Activated naive CD8-positive, alpha-beta T cell (primary cell): Measurements from ENCODE around the gene ENDOV.

Experiments used
- H3K27ac Mint-ChIP-seq: one replicate; pipeline ENCODE4 v1.8.0; 2021; ENCODE audit warnings: mixed read lengths
- H3K27me3 Mint-ChIP-seq: one replicate; pipeline ENCODE4 v1.8.0; 2021; ENCODE audit warnings: mixed read lengths
- H3K36me3 Mint-ChIP-seq: one replicate; pipeline ENCODE4 v1.8.0; 2021; ENCODE audit warnings: mixed read lengths
- H3K4me1 Mint-ChIP-seq: one replicate; pipeline ENCODE4 v1.8.0; 2021; ENCODE audit warnings: low read depth, mixed read lengths
- H3K4me3 Mint-ChIP-seq: one replicate; pipeline ENCODE4 v1.8.0; 2021; ENCODE audit warnings: mild to moderate bottlenecking, mixed read lengths
- H3K9me3 Mint-ChIP-seq: one replicate; pipeline ENCODE4 v1.8.0; 2021; ENCODE audit warnings: low read depth, mixed read lengths

ENDOV gene

GRCh38 chr17:80468781-80469493 lies 54.0 kb downstream of the ENDOV start:
- Mint-ChIP-seq H3K4me1 (peaks cover 6% of the 10 kb centered on the region), H3K36me3 (no peaks in the 10 kb centered on the region), H3K27ac (no peak overlapping the region), H3K27me3 (peaks cover 30% of the 10 kb centered on the region), H3K9me3 (no peaks in the 10 kb centered on the region), H3K4me3 (no peak overlapping the region)

- peaks cover 30% of the 10 kb centered on the region for H3K27me3 Mint-ChIP-seq
These were observed 54.7 kb downstream of the ENDOV start for GRCh38 chr17:80469667-80470066.

GRCh38 chr17:80470603-80471002 lies 55.6 kb downstream of the ENDOV start:
- peaks cover 20% of the 10 kb centered on the region for H3K4me1 Mint-ChIP-seq

More at GRCh38 chr17:80469667-80470066, 54.7 kb downstream of the ENDOV start:
- Mint-ChIP-seq H3K27ac (no peak overlapping the region), H3K36me3 (no peaks in the 10 kb centered on the region), H3K4me3 (no peak overlapping the region), H3K9me3 (no peaks in the 10 kb centered on the region), H3K4me1 (peaks cover 12% of the 10 kb centered on the region)

GRCh38 chr17:80471922-80472321 lies 57.0 kb downstream of the ENDOV start:
- H3K27ac Mint-ChIP-seq, result no peak overlapping the region
- no peaks in the 10 kb centered on the region for H3K36me3 Mint-ChIP-seq
- H3K27me3 Mint-ChIP-seq, result peaks cover 34% of the 10 kb centered on the region
- peaks cover 20% of the 10 kb centered on the region for H3K4me1 Mint-ChIP-seq
- no peak overlapping the region for H3K4me3 Mint-ChIP-seq
- H3K9me3 Mint-ChIP-seq, result no peaks in the 10 kb centered on the region

More at GRCh38 chr17:80470603-80471002, 55.6 kb downstream of the ENDOV start:
- H3K27ac Mint-ChIP-seq, result no peak overlapping the region
- H3K36me3 Mint-ChIP-seq, result no peaks in the 10 kb centered on the region
- peaks cover 34% of the 10 kb centered on the region for H3K27me3 Mint-ChIP-seq
- H3K9me3 Mint-ChIP-seq, result no peaks in the 10 kb centered on the region
- H3K4me3 Mint-ChIP-seq, result no peak overlapping the region

- no peaks in the 10 kb centered on the region for H3K9me3 Mint-ChIP-seq
- H3K27me3 Mint-ChIP-seq, result peaks cover 25% of the 10 kb centered on the region
- no peaks in the 10 kb centered on the region for H3K36me3 Mint-ChIP-seq
- no peak overlapping the region for H3K4me3 Mint-ChIP-seq
- H3K27ac Mint-ChIP-seq, result no peak overlapping the region
- peaks cover 20% of the 10 kb centered on the region for H3K4me1 Mint-ChIP-seq
These were observed 58.0 kb downstream of the ENDOV start for GRCh38 chr17:80472996-80473395.

GRCh38 chr17:80473701-80474100 lies 58.7 kb downstream of the ENDOV start:
- no peaks in the 10 kb centered on the region for H3K9me3 Mint-ChIP-seq
- H3K4me1 Mint-ChIP-seq, result peaks cover 20% of the 10 kb centered on the region
- H3K27me3 Mint-ChIP-seq, result peaks cover 20% of the 10 kb centered on the region
- H3K36me3 Mint-ChIP-seq, result no peaks in the 10 kb centered on the region
- H3K27ac Mint-ChIP-seq, result no peak overlapping the region
- no peak overlapping the region for H3K4me3 Mint-ChIP-seq

GRCh38 chr17:80474231-80474960 lies 59.4 kb downstream of the ENDOV start:
- H3K27ac Mint-ChIP-seq, result no peak overlapping the region

GRCh38 chr17:80474961-80475909 lies 60.3 kb downstream of the ENDOV start:
- Mint-ChIP-seq H3K4me1 (peaks cover 23% of the 10 kb centered on the region), H3K4me3 (peak overlapping the region; percentile 84), H3K36me3 (no peaks in the 10 kb centered on the region), H3K9me3 (no peaks in the 10 kb centered on the region), H3K27me3 (peaks cover 26% of the 10 kb centered on the region), H3K27ac (no peak overlapping the region)

More at GRCh38 chr17:80474231-80474960, 59.4 kb downstream of the ENDOV start:
- H3K27me3 Mint-ChIP-seq, result peaks cover 26% of the 10 kb centered on the region
- peaks cover 23% of the 10 kb centered on the region for H3K4me1 Mint-ChIP-seq
- H3K4me3 Mint-ChIP-seq, result peak overlapping the region; percentile 84
- H3K36me3 Mint-ChIP-seq, result no peaks in the 10 kb centered on the region
- H3K9me3 Mint-ChIP-seq, result no peaks in the 10 kb centered on the region

- Mint-ChIP-seq H3K4me3 (peak within 1 kb of the TSS; percentile 84), H3K36me3 (no peaks in the 10 kb centered on the region), H3K9me3 (no peaks in the 10 kb centered on the region), H3K4me1 (peaks cover 23% of the 10 kb centered on the region), H3K27me3 (peaks cover 27% of the 10 kb centered on the region), H3K27ac (no peak within 1 kb of the TSS)
These were observed 61.2 kb downstream of the ENDOV start, which contains the start of gene NPTX1 for GRCh38 chr17:80475910-80476876. Gene NPTX1, minus strand, starts transcription at chr17:80476607. Its CDS starts 161 bp downstream, at chr17:80476446.

- Mint-ChIP-seq H3K27me3 (peaks cover 25% of the 10 kb centered on the region), H3K27ac (no peak overlapping the region), H3K9me3 (no peaks in the 10 kb centered on the region), H3K4me1 (peaks cover 20% of the 10 kb centered on the region), H3K4me3 (no peak overlapping the region), H3K36me3 (no peaks in the 10 kb centered on the region)
These were observed 62.1 kb downstream of the ENDOV start for GRCh38 chr17:80476877-80477646.

GRCh38 chr17:80477647-80478478 lies 62.9 kb downstream of the ENDOV start:
- peaks cover 17% of the 10 kb centered on the region for H3K4me1 Mint-ChIP-seq
- no peak overlapping the region for H3K27ac Mint-ChIP-seq
- no peak overlapping the region for H3K4me3 Mint-ChIP-seq
- H3K27me3 Mint-ChIP-seq, result peaks cover 25% of the 10 kb centered on the region
- H3K36me3 Mint-ChIP-seq, result no peaks in the 10 kb centered on the region
- H3K9me3 Mint-ChIP-seq, result no peaks in the 10 kb centered on the region

GRCh38 chr17:80478487-80479245 lies 63.7 kb downstream of the ENDOV start:
- peak overlapping the region; percentile 73 for H3K4me3 Mint-ChIP-seq
- H3K4me1 Mint-ChIP-seq, result peaks cover 17% of the 10 kb centered on the region
- no peaks in the 10 kb centered on the region for H3K9me3 Mint-ChIP-seq
- H3K27me3 Mint-ChIP-seq, result peaks cover 18% of the 10 kb centered on the region
- no peaks in the 10 kb centered on the region for H3K36me3 Mint-ChIP-seq
- H3K27ac Mint-ChIP-seq, result no peak overlapping the region
